H1 (cell line): Measurements from ENCODE around the gene PLPP4. TPM values are rescaled to one million over a fixed set of nuclear protein-coding genes. Genes with fewer than 3 reads are reported as not detected.

ENCODE experiments used
- CTCF ChIA-PET: fragments of 300-600 bp; sonication (Branson Sonifier 250); formaldehyde crosslinking; loops from one replicate; lab custom pipeline; 2021; ENCODE audit not compliant: partially characterized antibody; lab: Charles Lee
- POLR2A ChIA-PET: fragments of 300-600 bp; sonication (Branson Sonifier 250); formaldehyde crosslinking; loops from one replicate; lab custom pipeline; 2021; ENCODE audit warnings: inconsistent platforms; ENCODE audit not compliant: partially characterized antibody; lab: Charles Lee
- DNase-seq, 2 experiments: peaks; one replicate each; pipeline versions ENCODE4 v3.0.0 to v3.0.0-alpha.2; 2010 to 2022; ENCODE audit warnings: low spot score in 2 of 2, low read depth in 1 of 2, mixed read lengths in 1 of 2
- FAIRE-seq: peaks from 2 replicates; lab custom pipeline; 2011; peaks lifted over from hg19 to GRCh38; lab: Jason Lieb, UNC
- H2AFZ ChIP-seq: 2 replicates; pipeline ENCODE4 v1.8.1; 2012; ENCODE audit warnings: low read length, inconsistent platforms
- H2AK5ac ChIP-seq: 2 replicates; pipeline ENCODE4 v1.6.1; 2013; ENCODE audit warnings: low read depth, low read length
- H2BK120ac ChIP-seq: replicated peaks from 2 replicates; pipeline ENCODE3; 2013; ENCODE audit warnings: low read depth, low read length, inconsistent platforms
- H2BK12ac ChIP-seq: 2 replicates; pipeline ENCODE4 v1.6.1; 2013; ENCODE audit warnings: low read depth, low read length
- H2BK15ac ChIP-seq: 2 replicates; pipeline ENCODE4 v1.6.1; 2013; ENCODE audit warnings: low read length
- H2BK20ac ChIP-seq: 2 replicates; pipeline ENCODE4 v1.6.1; 2013; ENCODE audit warnings: low read length
- H2BK5ac ChIP-seq: 2 replicates; pipeline ENCODE4 v1.6.1; 2013; ENCODE audit warnings: low read depth, low read length
- H3K14ac ChIP-seq: 2 replicates; pipeline ENCODE4 v1.6.1; 2013; ENCODE audit warnings: inconsistent platforms; ENCODE audit not compliant: insufficient read length
- H3K18ac ChIP-seq: 2 replicates; pipeline ENCODE4 v1.6.1; 2013; ENCODE audit warnings: low read length; ENCODE audit errors: extremely low read depth
- H3K23ac ChIP-seq: 2 replicates; pipeline ENCODE4 v1.6.1; 2013; ENCODE audit warnings: inconsistent platforms; ENCODE audit not compliant: insufficient read length
- H3K23me2 ChIP-seq: 2 replicates; pipeline ENCODE4 v1.6.1; 2013; ENCODE audit warnings: low read depth, low read length
- H3K27ac ChIP-seq: 2 replicates; pipeline ENCODE4 v1.6.1; 2011; ENCODE audit warnings: low read depth, low read length, inconsistent platforms
- H3K27me3 ChIP-seq, 4 experiments: replicated peaks in 1 of 4; 1 replicate in 1 of 4; 2 replicates in 3 of 4; pipeline versions ENCODE4 v1.6.1 to v1.8.1; 2011 to 2013; ENCODE audit warnings: low read length in 3 of 4, mild to moderate bottlenecking in 3 of 4, inconsistent platforms in 2 of 4, mixed read lengths in 2 of 4, moderate library complexity in 1 of 4; ENCODE audit not compliant: control insufficient read depth in 3 of 4, insufficient read depth in 3 of 4; ENCODE audit errors: extremely low read depth in 1 of 4
- H3K36me3 ChIP-seq, 4 experiments: 2 replicates each; pipeline versions ENCODE4 v1.6.1 to v1.8.1; 2011 to 2013; ENCODE audit warnings: mild to moderate bottlenecking in 4 of 4, low read length in 3 of 4, moderate library complexity in 2 of 4, control low read depth in 1 of 4, inconsistent platforms in 1 of 4; ENCODE audit not compliant: insufficient read depth in 4 of 4, control insufficient read depth in 2 of 4
- H3K4ac ChIP-seq: replicated peaks from 2 replicates; pipeline ENCODE3; 2013; ENCODE audit warnings: low read length, low read depth, mixed read lengths, inconsistent platforms; ENCODE audit not compliant: insufficient read length
- H3K4me1 ChIP-seq, 4 experiments: replicated peaks in 1 of 4; 1 replicate in 1 of 4; 2 replicates in 3 of 4; pipeline versions ENCODE4 v1.6.1 to v1.8.1; 2011 to 2013; ENCODE audit warnings: low read length in 3 of 4, inconsistent platforms in 2 of 4, mixed read lengths in 1 of 4; ENCODE audit not compliant: insufficient read depth in 4 of 4, control insufficient read depth in 3 of 4
- H3K4me2 ChIP-seq, 2 experiments: 2 replicates each; pipeline versions ENCODE4 v1.6.1 to v1.8.1; 2011 to 2013; ENCODE audit warnings: low read depth in 2 of 2, low read length in 2 of 2, control low read depth in 1 of 2, inconsistent platforms in 1 of 2, mild to moderate bottlenecking in 1 of 2; ENCODE audit not compliant: insufficient read depth in 1 of 2
- H3K4me3 ChIP-seq, 4 experiments: fragments of 200-600, 300-600 bp in 1 of 4; sonication (generic), shearing (Covaris generic), sonication (Bioruptor Twin) in 1 of 4; 2 replicates each; pipeline versions ENCODE4 v1.5.1 to v1.8.1; 2011 to 2016; ENCODE audit warnings: low read length in 4 of 4, low read depth in 3 of 4, control low read depth in 2 of 4, inconsistent platforms in 2 of 4, mild to moderate bottlenecking in 2 of 4, mixed read lengths in 1 of 4, moderate library complexity in 1 of 4; ENCODE audit not compliant: insufficient read depth in 2 of 4; ENCODE audit errors: extremely low read depth in 1 of 4
- H3K56ac ChIP-seq: replicated peaks from 2 replicates; pipeline ENCODE3; 2013; ENCODE audit warnings: low read depth, mild to moderate bottlenecking, mixed read lengths, low read length, inconsistent platforms; ENCODE audit not compliant: insufficient read length
- H3K79me1 ChIP-seq: 2 replicates; pipeline ENCODE4 v1.6.1; 2013; ENCODE audit warnings: low read depth, low read length, control low read depth
- H3K79me2 ChIP-seq, 2 experiments: 2 replicates each; pipeline versions ENCODE4 v1.6.1 to v1.8.1; 2012 to 2013; ENCODE audit warnings: low read length in 2 of 2, mild to moderate bottlenecking in 2 of 2, inconsistent platforms in 1 of 2; ENCODE audit not compliant: insufficient read depth in 2 of 2, control insufficient read depth in 1 of 2
- H3K9ac ChIP-seq, 4 experiments: replicated peaks in 1 of 4; 1 replicate in 1 of 4; 2 replicates in 3 of 4; pipeline versions ENCODE4 v1.6.1 to v1.8.1; 2011 to 2013; ENCODE audit warnings: low read depth in 3 of 4, low read length in 3 of 4, control low read depth in 2 of 4, mild to moderate bottlenecking in 2 of 4, moderate library complexity in 2 of 4, inconsistent platforms in 1 of 4; ENCODE audit errors: extremely low read depth in 1 of 4
- H3K9me3 ChIP-seq, 2 experiments: 2 replicates each; pipeline versions ENCODE4 v1.6.1 to v1.8.1; 2012 to 2013; ENCODE audit warnings: mild to moderate bottlenecking in 2 of 2, moderate library complexity in 2 of 2, control low read depth in 1 of 2, inconsistent platforms in 1 of 2, low read depth in 1 of 2, low read length in 1 of 2, mixed read lengths in 1 of 2; ENCODE audit not compliant: insufficient read depth in 2 of 2
- H4K20me1 ChIP-seq, 2 experiments: replicated peaks in 1 of 2; 2 replicates each; pipeline versions ENCODE3 to v1.8.1; 2011 to 2013; ENCODE audit warnings: inconsistent platforms in 2 of 2, low read length in 2 of 2, mild to moderate bottlenecking in 1 of 2; ENCODE audit not compliant: insufficient read depth in 2 of 2, control insufficient read depth in 1 of 2
- H4K5ac ChIP-seq: 2 replicates; pipeline ENCODE4 v1.6.1; 2013; ENCODE audit warnings: low read length, low read depth, mixed read lengths, inconsistent platforms; ENCODE audit not compliant: insufficient read length
- H4K8ac ChIP-seq: 2 replicates; pipeline ENCODE4 v1.8.0; 2013; ENCODE audit warnings: mild to moderate bottlenecking, moderate library complexity, low read length, inconsistent platforms; ENCODE audit not compliant: insufficient read depth; ENCODE audit errors: extremely low read depth
- H4K91ac ChIP-seq: replicated peaks from 2 replicates; pipeline ENCODE3; 2013; ENCODE audit warnings: low read length, mixed read lengths, inconsistent platforms; ENCODE audit not compliant: insufficient read length
- ATF2 ChIP-seq: IDR thresholded peaks from 2 replicates; pipeline ENCODE4 v1.6.1; 2012; ENCODE audit warnings: low read length, inconsistent platforms
- BRCA1 ChIP-seq: IDR thresholded peaks from 2 replicates; pipeline ENCODE4 v1.6.1; 2012; ENCODE audit warnings: low read depth, low read length, improper control_type of control experiment
- CHD2 ChIP-seq: IDR thresholded peaks from 2 replicates; pipeline ENCODE4 v1.6.1; 2012; ENCODE audit warnings: low read length, improper control_type of control experiment
- GTF2F1 ChIP-seq: IDR thresholded peaks from 2 replicates; pipeline ENCODE4 v1.6.1; 2012; ENCODE audit warnings: low read depth, low read length, improper control_type of control experiment, borderline replicate concordance
- JUN ChIP-seq: IDR thresholded peaks from 2 replicates; pipeline ENCODE4 v1.6.1; 2011; ENCODE audit warnings: low read depth, mild to moderate bottlenecking, improper control_type of control experiment, low read length
- NANOG ChIP-seq: IDR thresholded peaks from 2 replicates; pipeline ENCODE4 v1.6.1; 2011; ENCODE audit warnings: low read length, low read depth, mild to moderate bottlenecking, inconsistent platforms; ENCODE audit not compliant: insufficient read depth, poor library complexity, severe bottlenecking
- RXRA ChIP-seq: IDR thresholded peaks from 2 replicates; pipeline ENCODE4 v1.6.1; 2011; ENCODE audit warnings: low read depth, mild to moderate bottlenecking, low read length, moderate library complexity; ENCODE audit not compliant: insufficient read depth
- SP1 ChIP-seq: IDR thresholded peaks from 2 replicates; pipeline ENCODE4 v1.6.1; 2011; ENCODE audit warnings: low read depth, low read length
- SP4 ChIP-seq: IDR thresholded peaks from 2 replicates; pipeline ENCODE4 v1.6.1; 2012; ENCODE audit warnings: low read length, inconsistent platforms
- TAF1 ChIP-seq: IDR thresholded peaks from 2 replicates; pipeline ENCODE4 v1.6.1; 2011; ENCODE audit warnings: mild to moderate bottlenecking, low read depth, low read length
- polyA plus RNA-seq, 7 experiments: library from polyadenylated mRNA; depleted of rRNA in 3 of 7; stranded (reverse) in 5 of 7; unstranded in 2 of 7; fragments of >200 nt in 5 of 7; fragments of 200-250 nt in 2 of 7; gene quantifications; 1 replicate in 5 of 7; 2 replicates in 1 of 7; 4 replicates in 1 of 7; pipeline versions ENCODE4 v1.2.1 to v1.2.3, GENCODE V29; 2011 to 2013; ENCODE audit warnings: missing spikeins in 2 of 7, mixed read lengths in 2 of 7
- total RNA-seq: library from RNA; stranded (reverse); fragmentation: NEBNext Ultra II Directional; extraction: Animal tissue kit (Norgen Biotek cat#: 25700); gene quantifications from 2 replicates; pipeline ENCODE4 v1.2.1, GENCODE V29; 2021

PLPP4 gene
- total and polyA plus RNA-seq, 2 of the 8 experiments (the other 6 are each of a cell fraction or from before 2014, with no cell fraction given) = 0.30 TPM; not detected in 1

DNA sequence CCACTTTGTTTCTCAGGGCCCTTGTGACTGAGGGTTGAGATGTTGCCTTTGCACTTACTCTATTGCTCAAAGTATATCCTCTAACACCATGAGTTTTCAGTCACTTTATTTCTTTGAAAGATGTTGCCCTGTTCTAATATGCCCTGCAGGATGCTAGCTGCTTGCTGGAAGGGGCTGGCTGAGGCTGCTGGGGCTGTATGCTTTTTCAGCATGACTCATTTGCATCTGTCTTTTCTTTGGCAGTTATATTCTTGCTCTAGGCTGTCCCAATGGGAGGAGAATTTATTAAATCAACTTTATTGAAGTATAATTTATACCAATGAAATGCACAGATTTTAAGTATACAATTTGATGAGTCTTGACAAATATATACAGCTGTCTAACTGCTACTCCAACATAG, 157.7 kb downstream of the PLPP4 start:
- Histone ChIP-seq H3K23me2 (no peaks in the 10 kb centered on the region; the same call in 1 of the 2 replicates), H2BK20ac (no peak overlapping the region), H3K9ac (no peak overlapping the region), H3K4me2 (no peak overlapping the region)
- CTCF ChIA-PET = interaction anchor here (1.3 to 2.0 kb wide), 3 partner anchors 9 to 20 kb away, joined by 3 to 6 read pairs (median 4); no protein-coding TSS in a partner anchor
- no peak for TF ChIP-seq CHD2
- TF ChIP-seq RXRA = no peak
- TF ChIP-seq NANOG = no peak
- TF ChIP-seq SP1 = no peak
- TF ChIP-seq ATF2 = no peak
- TF ChIP-seq JUN = no peak
- no peak for TF ChIP-seq TAF1
- no peak for TF ChIP-seq BRCA1
- no peak for TF ChIP-seq SP4
- TF ChIP-seq GTF2F1 = no peak
- TF ChIP-seq, all 59 proteins: peak for 0
- DNase-seq (no peak), FAIRE-seq (no peak)
- Histone ChIP-seq H2AFZ (no peak overlapping the region), H3K4me1 (peaks cover 0 to 3% (median under 1%) of the 10 kb centered on the region in 4 experiments; a peak in 1 of 7 replicates), H2BK15ac (no peak overlapping the region), H4K20me1 (no peaks in the 10 kb centered on the region), H3K14ac (peak overlapping the region; percentile 87), H4K91ac (no peak overlapping the region), H3K4ac (no peak overlapping the region), H3K79me2 (no peaks in the 10 kb centered on the region), H2BK12ac (no peak overlapping the region), H3K18ac (no peak overlapping the region), H3K36me3 (no peaks in the 10 kb centered on the region), H2BK120ac (no peak overlapping the region), H3K4me3 (no peak overlapping the region), H4K5ac (no peak overlapping the region), H2BK5ac (no peak overlapping the region), H3K9me3 (peaks cover 0 to 10% of the 10 kb centered on the region in 2 experiments; a peak in 1 of 4 replicates), H2AK5ac (no peak overlapping the region), H3K27ac (no peak overlapping the region), H3K23ac (no peak overlapping the region), H3K79me1 (no peaks in the 10 kb centered on the region), H3K56ac (no peak overlapping the region), H4K8ac (no peak overlapping the region; the same call in 1 of the 2 replicates), H3K27me3 (peaks cover 0 to 1% (median 0%) of the 10 kb centered on the region in 4 experiments; a peak in 1 of 7 replicates)
- POLR2A ChIA-PET = no interaction called here
